Raji (cell line): ENCODE data around the gene PRSS1.

Experiments used
- POLR2A ChIP-seq: IDR thresholded peaks from 2 replicates; pipeline ENCODE4 v1.6.1; 2011; ENCODE audit warnings: low read depth, low read length, control low read depth; ENCODE audit not compliant: insufficient read depth

Gene PRSS1

DNA sequence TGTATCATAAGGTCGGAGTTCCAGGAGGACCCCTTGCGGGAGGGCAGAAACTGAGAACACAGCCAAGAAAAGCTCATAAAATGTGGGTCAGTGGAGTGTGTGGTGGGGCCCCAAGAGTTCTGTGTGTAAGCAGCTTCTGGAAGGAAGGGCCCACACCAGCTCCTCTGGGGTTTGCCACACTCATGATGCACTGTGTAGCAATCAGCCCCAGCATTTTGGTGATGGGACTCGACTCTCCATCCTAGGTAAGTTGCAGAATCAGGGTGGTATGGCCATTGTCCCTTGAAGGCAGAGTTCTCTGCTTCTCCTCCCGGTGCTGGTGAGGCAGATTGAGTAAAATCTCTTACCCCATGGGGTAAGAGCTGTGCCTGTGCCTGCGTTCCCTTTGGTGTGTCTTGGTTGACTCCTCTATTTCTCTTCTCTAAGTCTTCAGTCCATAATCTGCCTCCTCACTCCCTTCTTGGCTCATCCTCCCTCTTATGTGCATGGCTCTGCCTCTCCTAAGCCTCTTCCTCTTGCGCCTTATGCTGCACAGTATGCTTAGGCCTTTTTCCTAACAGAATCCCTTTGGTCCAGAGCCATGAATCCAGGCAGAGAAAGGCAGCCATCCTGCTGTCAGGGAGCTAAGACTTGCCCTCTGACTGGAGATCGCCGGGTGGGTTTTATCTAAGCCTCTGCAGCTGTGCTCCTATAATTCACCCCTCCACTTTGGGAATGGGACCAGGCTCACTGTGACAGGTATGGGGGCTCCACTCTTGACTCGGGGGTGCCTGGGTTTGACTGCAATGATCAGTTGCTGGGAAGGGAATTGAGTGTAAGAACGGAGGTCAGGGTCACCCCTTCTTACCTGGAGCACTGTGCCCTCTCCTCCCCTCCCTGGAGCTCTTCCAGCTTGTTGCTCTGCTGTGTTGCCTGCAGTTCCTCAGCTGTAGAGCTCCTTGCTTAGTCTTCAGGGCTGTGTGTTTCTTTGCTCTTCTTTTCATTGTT lies 39.3 kb downstream of the PRSS1 start:
- TF ChIP-seq POLR2A = no peak

DNA sequence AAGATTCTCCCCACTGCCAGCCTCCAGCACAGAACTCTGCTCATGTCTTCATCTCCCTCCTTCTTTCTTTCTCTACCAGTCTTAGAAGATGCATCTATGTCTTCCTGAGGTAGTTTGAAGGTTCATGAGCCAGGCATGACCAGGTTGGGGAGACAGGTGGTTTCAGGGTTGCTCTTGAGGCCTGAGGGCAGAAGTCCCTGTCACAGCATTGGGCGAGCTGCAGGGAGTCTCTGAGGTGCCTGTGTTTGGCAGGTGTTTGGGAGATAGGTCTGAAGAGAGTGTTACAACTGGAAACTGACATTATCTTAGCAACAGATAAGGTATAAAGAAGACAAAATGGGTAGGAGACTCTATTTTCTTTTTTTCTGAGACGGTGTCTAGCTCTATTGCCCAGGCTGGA lies 40.2 kb downstream of the PRSS1 start:
- no peak for TF ChIP-seq POLR2A

DNA sequence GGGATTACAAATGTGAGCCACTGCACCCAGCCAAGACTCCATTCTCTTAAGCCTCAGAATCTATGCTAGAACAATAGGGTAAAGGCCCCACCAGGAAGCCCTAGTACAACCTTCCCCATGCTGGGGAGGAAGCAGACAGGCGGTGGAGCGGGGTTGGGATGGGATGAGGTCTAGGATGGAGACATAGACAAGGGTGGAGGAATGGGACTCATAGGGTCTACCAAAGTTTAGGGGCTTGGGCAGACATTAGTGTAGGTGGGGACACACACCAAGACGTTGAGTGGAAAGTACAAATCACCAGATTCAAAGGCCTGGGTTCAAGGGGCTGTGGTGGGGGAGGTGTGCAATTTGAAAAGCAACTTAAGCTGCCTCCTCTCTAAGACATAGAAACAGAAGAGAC lies 40.8 kb downstream of the PRSS1 start:
- no peak for TF ChIP-seq POLR2A

DNA sequence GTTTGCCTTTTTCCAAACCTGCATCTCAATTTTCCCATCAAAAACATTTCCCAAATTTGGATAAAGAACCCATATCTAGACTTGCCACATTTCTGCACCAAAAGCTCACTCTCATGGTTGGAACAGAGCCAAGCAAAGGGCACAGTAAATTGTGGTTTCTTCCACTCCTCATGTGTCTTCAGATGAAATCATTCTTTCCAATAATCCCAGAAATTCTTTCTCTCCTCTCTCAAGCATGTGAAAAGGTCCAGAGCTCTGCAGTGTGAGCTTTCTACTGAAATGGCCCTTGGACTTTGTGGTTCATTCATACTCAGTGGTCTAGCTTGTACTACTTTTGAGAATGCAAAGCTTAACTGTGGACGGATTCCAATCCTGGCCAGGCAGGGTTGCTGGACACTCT lies 41.3 kb downstream of the PRSS1 start:
- TF ChIP-seq POLR2A = no peak

DNA sequence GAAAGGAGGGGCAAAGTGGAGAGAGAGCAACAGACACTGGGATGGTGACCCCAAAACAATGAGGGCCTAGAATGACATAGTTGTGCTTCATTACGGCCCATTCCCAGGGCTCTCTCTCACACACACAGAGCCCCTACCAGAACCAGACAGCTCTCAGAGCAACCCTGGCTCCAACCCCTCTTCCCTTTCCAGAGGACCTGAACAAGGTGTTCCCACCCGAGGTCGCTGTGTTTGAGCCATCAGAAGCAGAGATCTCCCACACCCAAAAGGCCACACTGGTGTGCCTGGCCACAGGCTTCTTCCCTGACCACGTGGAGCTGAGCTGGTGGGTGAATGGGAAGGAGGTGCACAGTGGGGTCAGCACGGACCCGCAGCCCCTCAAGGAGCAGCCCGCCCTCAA lies 42.2 kb downstream of the PRSS1 start:
- TF ChIP-seq POLR2A = no peak

DNA sequence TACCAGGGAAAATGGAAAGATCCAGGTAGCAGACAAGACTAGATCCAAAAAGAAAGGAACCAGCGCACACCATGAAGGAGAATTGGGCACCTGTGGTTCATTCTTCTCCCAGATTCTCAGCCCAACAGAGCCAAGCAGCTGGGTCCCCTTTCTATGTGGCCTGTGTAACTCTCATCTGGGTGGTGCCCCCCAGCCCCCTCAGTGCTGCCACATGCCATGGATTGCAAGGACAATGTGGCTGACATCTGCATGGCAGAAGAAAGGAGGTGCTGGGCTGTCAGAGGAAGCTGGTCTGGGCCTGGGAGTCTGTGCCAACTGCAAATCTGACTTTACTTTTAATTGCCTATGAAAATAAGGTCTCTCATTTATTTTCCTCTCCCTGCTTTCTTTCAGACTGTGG lies 42.9 kb downstream of the PRSS1 start:
- no peak for TF ChIP-seq POLR2A

DNA sequence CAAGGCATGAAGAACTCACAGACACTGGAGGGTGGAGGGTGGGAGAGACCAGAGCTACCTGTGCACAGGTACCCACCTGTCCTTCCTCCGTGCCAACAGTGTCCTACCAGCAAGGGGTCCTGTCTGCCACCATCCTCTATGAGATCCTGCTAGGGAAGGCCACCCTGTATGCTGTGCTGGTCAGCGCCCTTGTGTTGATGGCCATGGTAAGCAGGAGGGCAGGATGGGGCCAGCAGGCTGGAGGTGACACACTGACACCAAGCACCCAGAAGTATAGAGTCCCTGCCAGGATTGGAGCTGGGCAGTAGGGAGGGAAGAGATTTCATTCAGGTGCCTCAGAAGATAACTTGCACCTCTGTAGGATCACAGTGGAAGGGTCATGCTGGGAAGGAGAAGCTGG lies 43.3 kb downstream of the PRSS1 start:
- no peak for TF ChIP-seq POLR2A

DNA sequence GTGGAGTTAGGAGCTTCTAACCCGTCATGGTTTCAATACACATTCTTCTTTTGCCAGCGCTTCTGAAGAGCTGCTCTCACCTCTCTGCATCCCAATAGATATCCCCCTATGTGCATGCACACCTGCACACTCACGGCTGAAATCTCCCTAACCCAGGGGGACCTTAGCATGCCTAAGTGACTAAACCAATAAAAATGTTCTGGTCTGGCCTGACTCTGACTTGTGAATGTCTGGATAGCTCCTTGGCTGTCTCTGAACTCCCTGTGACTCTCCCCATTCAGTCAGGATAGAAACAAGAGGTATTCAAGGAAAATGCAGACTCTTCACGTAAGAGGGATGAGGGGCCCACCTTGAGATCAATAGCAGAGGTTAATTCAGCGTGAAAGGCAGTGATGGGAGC lies 43.9 kb downstream of the PRSS1 start:
- no peak for TF ChIP-seq POLR2A

DNA sequence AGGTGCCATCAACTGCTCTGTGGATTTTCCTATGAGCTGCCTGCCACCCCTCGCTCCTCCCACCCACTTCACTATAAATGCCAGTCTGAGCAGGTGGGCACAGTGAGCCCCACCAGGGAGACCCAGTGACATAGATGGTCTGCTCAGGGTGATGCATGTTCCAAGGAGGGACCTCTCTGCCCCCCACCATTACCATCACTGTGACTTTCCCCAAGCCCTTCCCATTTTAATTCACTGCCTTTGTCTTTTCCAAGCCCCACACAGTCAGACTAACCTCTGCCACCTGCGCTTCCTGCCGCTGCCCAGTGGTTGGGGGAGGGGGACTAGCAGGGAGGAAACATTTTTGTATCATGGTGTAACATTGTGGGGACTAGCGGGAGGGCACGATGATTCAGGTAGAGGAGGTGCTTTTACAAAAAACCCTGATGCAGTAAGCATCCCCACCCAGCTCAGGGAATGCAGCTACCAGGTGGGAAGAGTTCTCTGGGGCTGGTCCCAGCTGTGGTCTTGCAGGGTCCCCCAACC lies 46.1 kb downstream of the PRSS1 start:
- TF ChIP-seq POLR2A = peak; percentile 55; the same call in 1 of the 2 replicates

DNA sequence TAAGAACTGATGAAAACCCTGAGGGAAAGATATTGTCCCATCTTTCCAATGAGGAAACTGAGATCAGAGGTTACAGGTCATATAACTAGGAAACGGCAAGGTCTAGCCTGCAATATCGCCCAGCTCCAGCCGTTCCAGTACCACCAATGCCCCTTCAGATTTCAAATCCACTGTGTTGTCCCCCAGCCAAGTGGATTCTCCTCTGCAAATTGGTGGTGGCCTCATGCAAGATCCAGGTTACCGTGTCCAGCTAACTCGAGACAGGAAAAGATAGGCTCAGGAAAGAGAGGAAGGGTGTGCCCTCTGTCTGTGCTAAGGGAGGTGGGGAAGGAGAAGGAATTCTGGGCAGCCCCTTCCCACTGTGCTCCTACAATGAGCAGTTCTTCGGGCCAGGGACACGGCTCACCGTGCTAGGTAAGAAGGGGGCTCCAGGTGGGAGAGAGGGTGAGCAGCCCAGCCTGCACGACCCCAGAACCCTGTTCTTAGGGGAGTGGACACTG lies 46.8 kb downstream of the PRSS1 start:
- no peak for TF ChIP-seq POLR2A

DNA sequence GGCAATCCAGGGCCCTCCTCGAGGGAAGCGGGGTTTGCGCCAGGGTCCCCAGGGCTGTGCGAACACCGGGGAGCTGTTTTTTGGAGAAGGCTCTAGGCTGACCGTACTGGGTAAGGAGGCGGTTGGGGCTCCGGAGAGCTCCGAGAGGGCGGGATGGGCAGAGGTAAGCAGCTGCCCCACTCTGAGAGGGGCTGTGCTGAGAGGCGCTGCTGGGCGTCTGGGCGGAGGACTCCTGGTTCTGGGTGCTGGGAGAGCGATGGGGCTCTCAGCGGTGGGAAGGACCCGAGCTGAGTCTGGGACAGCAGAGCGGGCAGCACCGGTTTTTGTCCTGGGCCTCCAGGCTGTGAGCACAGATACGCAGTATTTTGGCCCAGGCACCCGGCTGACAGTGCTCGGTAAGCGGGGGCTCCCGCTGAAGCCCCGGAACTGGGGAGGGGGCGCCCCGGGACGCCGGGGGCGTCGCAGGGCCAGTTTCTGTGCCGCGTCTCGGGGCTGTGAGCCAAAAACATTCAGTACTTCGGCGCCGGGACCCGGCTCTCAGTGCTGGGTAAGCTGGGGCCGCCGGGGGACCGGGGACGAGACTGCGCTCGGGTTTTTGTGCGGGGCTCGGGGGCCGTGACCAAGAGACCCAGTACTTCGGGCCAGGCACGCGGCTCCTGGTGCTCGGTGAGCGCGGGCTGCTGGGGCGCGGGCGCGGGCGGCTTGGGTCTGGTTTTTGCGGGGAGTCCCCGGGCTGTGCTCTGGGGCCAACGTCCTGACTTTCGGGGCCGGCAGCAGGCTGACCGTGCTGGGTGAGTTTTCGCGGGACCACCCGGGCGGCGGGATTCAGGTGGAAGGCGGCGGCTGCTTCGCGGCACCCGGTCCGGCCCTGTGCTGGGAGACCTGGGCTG lies 47.5 kb downstream of the PRSS1 start:
- TF ChIP-seq POLR2A = peak; percentile 50

DNA sequence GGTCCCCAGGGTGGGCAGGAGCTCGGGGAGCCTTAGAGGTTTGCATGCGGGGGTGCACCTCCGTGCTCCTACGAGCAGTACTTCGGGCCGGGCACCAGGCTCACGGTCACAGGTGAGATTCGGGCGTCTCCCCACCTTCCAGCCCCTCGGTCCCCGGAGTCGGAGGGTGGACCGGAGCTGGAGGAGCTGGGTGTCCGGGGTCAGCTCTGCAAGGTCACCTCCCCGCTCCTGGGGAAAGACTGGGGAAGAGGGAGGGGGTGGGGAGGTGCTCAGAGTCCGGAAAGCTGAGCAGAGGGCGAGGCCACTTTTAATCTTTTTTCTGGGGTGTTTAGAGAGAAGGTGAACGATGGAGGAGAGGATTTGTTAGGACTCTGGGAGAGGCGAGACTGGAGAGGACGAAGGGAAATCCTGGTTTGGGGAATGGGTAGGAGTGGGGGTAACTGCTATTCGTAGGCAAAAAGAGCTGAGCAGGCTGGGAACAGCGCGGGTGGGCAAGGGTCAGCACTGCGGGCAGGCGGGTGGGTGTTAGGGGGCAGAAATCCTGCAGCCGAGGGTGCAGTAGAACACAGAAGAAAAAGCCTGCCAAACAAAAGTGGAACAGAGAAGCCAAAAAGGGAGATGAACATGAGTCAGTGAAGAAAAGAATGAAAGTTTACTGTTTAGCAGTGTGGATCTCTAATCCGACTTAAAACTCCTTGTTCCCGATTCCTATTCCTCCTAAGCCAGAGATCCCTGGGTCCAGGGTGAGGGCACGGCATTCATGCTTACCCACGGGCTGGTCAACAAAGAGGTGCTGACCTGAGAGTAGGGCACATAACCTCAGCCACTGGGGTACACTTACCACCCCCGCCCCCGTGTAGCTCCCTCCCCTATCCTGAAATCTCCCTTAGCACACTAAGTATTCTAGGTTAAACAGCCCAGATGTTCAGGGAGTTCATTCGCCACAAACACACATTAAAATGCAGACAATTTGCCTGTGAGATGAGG lies 48.4 kb downstream of the PRSS1 start:
- peak; percentile 51 for TF ChIP-seq POLR2A

DNA sequence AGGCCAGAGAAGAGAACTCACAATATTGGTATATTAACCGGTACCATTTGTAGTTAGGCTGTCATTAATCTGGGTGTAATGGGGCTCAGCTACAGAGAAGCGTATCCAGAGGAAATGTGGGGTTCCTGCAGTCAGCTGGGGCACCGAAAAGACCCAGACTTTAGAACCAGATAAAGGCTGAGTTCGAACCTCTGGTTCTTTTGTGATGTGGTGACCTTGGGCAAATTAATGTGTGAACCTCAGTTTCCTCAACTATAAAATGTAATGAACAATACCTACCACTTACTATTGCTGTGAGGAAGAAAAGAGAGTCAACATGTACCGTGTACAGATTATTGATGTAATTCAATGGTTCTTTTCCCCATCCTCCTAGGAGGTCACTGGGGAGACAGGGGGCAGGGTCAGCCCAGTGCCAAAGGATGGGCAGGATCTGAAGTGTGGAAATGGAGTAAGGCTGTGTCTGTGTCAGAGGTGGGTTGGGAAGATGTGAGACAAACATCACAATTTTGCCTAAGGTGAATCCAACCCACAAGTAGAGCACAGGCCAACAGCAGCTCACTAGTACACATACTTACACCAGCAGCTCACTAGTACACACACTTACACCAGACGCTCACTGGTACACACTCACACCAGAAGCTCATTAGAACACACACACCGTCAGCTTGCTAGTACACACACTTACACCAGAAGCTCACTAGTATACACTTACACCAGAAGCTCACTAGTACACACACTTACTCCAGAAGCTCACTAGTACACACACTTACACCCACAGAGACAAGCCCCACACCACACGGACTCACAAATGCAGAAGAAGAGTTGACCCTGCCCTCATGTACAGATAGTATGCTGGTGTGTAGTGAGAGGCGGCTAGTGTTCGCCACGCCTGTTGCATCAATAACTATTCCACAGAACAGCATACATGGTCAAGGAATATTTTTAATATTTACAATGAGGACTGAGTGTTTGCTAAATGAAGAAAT lies 49.5 kb downstream of the PRSS1 start:
- no peak; the same call in 1 of the 2 replicates for TF ChIP-seq POLR2A
